GM12878 (cell line): ENCODE data around the gene ZIC1.

Experiments
- STAT3 ChIP-seq: IDR thresholded peaks from 2 replicates; pipeline ENCODE4 v1.6.1; 2011; ENCODE audit warnings: low read depth, low read length, improper control_type of control experiment
- TF ChIP-seq, protein P1 (sequence below): fragments of 450-650 bp; IDR thresholded peaks from 2 replicates; pipeline ENCODE4 v1.6.1; 2018; ENCODE audit warnings: mild to moderate bottlenecking, low read depth, moderate library complexity; ENCODE audit not compliant: partially characterized antibody

DNA sequence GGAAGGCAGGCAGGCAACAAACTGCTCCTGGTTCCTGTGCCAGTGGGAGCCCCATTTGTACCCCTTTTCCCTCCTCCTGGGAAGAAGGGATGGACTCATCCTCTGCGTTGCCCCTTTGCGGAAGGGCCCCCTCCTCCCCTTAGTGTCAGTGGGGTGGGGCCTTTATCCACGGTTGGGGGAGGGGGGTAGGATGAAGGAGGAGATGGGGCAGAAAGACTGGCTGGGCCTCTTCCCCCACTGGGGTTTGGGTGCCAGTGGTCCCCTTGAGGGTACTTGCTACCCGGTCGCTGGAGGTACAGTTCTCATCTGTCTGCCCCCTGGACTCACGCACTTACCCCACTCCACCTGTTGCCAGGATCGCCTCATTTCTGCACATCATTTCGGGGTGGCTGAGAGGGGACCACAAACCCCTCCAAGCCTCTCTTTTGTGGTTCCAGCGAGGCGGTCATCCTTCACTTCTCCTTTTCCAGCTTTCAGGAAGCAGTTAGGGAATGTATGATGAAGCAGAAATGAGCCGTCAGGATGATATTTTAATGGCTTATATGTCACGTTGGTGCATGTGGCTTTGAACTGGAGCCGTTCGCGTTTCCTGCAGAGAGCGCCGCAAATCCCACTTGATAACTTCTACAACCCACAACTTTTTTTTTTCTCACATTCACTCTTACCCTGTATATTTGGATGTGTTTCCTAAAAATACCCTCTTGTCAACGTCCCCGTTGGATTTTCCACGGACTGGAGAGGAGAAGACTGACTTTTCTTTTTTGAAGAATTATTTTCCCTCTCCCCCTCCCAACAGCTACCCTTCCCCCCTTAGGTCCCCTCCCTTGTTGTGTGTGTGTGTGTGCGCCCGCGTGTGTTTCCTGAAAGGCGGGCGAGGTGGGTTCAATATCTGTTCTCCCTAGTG lies 2.9 kb upstream of the ZIC1 start, which contains the start of gene ZIC4:
- TF ChIP-seq STAT3, result no peak
- TF ChIP-seq, protein P1, sequence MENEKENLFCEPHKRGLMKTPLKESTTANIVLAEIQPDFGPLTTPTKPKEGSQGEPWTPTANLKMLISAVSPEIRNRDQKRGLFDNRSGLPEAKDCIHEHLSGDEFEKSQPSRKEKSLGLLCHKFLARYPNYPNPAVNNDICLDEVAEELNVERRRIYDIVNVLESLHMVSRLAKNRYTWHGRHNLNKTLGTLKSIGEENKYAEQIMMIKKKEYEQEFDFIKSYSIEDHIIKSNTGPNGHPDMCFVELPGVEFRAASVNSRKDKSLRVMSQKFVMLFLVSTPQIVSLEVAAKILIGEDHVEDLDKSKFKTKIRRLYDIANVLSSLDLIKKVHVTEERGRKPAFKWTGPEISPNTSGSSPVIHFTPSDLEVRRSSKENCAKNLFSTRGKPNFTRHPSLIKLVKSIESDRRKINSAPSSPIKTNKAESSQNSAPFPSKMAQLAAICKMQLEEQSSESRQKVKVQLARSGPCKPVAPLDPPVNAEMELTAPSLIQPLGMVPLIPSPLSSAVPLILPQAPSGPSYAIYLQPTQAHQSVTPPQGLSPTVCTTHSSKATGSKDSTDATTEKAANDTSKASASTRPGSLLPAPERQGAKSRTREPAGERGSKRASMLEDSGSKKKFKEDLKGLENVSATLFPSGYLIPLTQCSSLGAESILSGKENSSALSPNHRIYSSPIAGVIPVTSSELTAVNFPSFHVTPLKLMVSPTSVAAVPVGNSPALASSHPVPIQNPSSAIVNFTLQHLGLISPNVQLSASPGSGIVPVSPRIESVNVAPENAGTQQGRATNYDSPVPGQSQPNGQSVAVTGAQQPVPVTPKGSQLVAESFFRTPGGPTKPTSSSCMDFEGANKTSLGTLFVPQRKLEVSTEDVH, result no peak
